K562 (cell line): ENCODE results near the gene VPS4A. TPM values are rescaled to one million over a fixed set of nuclear protein-coding genes. Genes with fewer than 3 reads are reported as not detected.
A peak's percentile ranks its signal among the peaks of the same experiment; 100 is the strongest.

Source experiments
- ATF2 ChIP-seq: sonication (generic); formaldehyde crosslinking; IDR thresholded peaks from 2 replicates; pipeline ENCODE4 v1.8.1; 2022; ENCODE audit warnings: missing genetic modification reagents
- CBX2 ChIP-seq: fragments of 200-600 bp; sonication (generic); IDR thresholded peaks from one replicate; pipeline ENCODE4 v1.6.1; 2012; ENCODE audit warnings: mild to moderate bottlenecking, low read length, inconsistent platforms; ENCODE audit not compliant: insufficient read depth, poor library complexity, severe bottlenecking
- CCNT2 ChIP-seq: IDR thresholded peaks from 2 replicates; pipeline ENCODE4 v1.6.1; 2011; ENCODE audit warnings: borderline replicate concordance, low read depth, mild to moderate bottlenecking, moderate library complexity, mixed read lengths, low read length; ENCODE audit not compliant: insufficient read length; ENCODE audit errors: extremely low read depth
- DIDO1 ChIP-seq: fragments of 450-650 bp; IDR thresholded peaks from 2 replicates; pipeline ENCODE4 v1.6.1; 2016; ENCODE audit warnings: low read depth, missing biosample characterization, missing genetic modification characterization
- ELF4 ChIP-seq: fragments of 450-650 bp; formaldehyde crosslinking; IDR thresholded peaks from 2 replicates; pipeline ENCODE4 v1.4.0; 2022; ENCODE audit warnings: missing genetic modification characterization
- HCFC1 ChIP-seq: IDR thresholded peaks from 2 replicates; pipeline ENCODE4 v1.6.1; 2012; ENCODE audit warnings: low read depth, low read length, improper control_type of control experiment
- HSF4 ChIP-seq: fragments of 250-450 bp; sonication (Bioruptor Pico); IDR thresholded peaks from 2 replicates; pipeline ENCODE4 v2.1.2; 2022; ENCODE audit warnings: mild to moderate bottlenecking, moderate library complexity, borderline replicate concordance
- JUND ChIP-seq, 2 experiments: IDR thresholded peaks; 2 replicates in 1 of 2; 3 replicates in 1 of 2; pipeline ENCODE4 v1.6.1; 2011; ENCODE audit warnings: borderline replicate concordance in 2 of 2, low read depth in 2 of 2, low read length in 2 of 2, improper control_type of control experiment in 1 of 2, missing biosample characterization in 1 of 2, missing genetic modification characterization in 1 of 2, missing genetic modification reagents in 1 of 2
- KDM5B ChIP-seq: fragments of 200-600 bp; sonication (generic); IDR thresholded peaks from 2 replicates; pipeline ENCODE4 v1.6.1; 2012; ENCODE audit warnings: low read depth, mild to moderate bottlenecking, moderate library complexity, low read length, control low read depth, inconsistent platforms; ENCODE audit not compliant: insufficient replicate concordance
- MAFK ChIP-seq: IDR thresholded peaks from 2 replicates; pipeline ENCODE4 v1.6.1; 2011; ENCODE audit warnings: low read length, improper control_type of control experiment
- MTA2 ChIP-seq: fragments of 450-650 bp; IDR thresholded peaks from 2 replicates; pipeline ENCODE4 v1.6.1; 2016; ENCODE audit warnings: low read depth
- NBN ChIP-seq: fragments of 450-650 bp; IDR thresholded peaks from 2 replicates; pipeline ENCODE4 v1.6.1; 2016; ENCODE audit warnings: low read depth, mild to moderate bottlenecking
- PTBP1 ChIP-seq: fragments of 200-400 bp; formaldehyde crosslinking; IDR thresholded peaks from 2 replicates; pipeline ENCODE4 v1.6.1; 2017; ENCODE audit warnings: low read depth, low read length
- SRSF3 ChIP-seq: fragments of 200-400 bp; formaldehyde crosslinking; IDR thresholded peaks from 2 replicates; pipeline ENCODE4 v1.6.1; 2016; ENCODE audit warnings: mild to moderate bottlenecking, low read length, moderate library complexity; ENCODE audit not compliant: insufficient read depth
- ZNF3 ChIP-seq: fragments of 250-450 bp; sonication (Bioruptor Pico); IDR thresholded peaks from 2 replicates; pipeline ENCODE4 v1.5.0; 2021; ENCODE audit warnings: mild to moderate bottlenecking, moderate library complexity
- ZNF584 ChIP-seq: fragments of 200-800 bp; sonication (Bioruptor generic); IDR thresholded peaks from 2 replicates; pipeline ENCODE4 v1.6.1; 2016; ENCODE audit warnings: low read depth, mild to moderate bottlenecking, missing genetic modification characterization, missing compliant biosample characterization
- ZNF77 ChIP-seq: fragments of 250-450 bp; sonication (Bioruptor Pico); IDR thresholded peaks from 2 replicates; pipeline ENCODE4 v1.5.0; 2020
- polyA plus RNA-seq, 8 experiments: library from polyadenylated mRNA; depleted of rRNA in 4 of 8; stranded (reverse) in 5 of 8; unstranded in 3 of 8; fragments of >200 nt; fragmentation: Nextera tagmentation in 2 of 8; fragmentation: Illumina TruSeq in 1 of 8; extraction: Ambion mirVana in 2 of 8; extraction: Trizol in 1 of 8; gene quantifications; 2 replicates each; pipeline versions ENCODE4 v1.2.1 to v1.2.3, GENCODE V29; 2011 to 2014; ENCODE audit warnings: inconsistent platforms in 1 of 8, missing spikeins in 1 of 8
- total RNA-seq, 7 experiments: library from RNA; depleted of rRNA in 6 of 7; stranded (reverse); fragments of >200 nt in 6 of 7; fragmentation: Illumina TruSeq in 2 of 7; extraction: Trizol in 2 of 7; gene quantifications; 2 replicates each; pipeline versions ENCODE4 v1.2.1 to v1.2.3, GENCODE V29; 2011 to 2021; ENCODE audit warnings: low replicate concordance in 1 of 7
- TF ChIP-seq, protein P1 (sequence below): fragments of 250-450 bp; sonication (Bioruptor Pico); IDR thresholded peaks from 2 replicates; pipeline ENCODE4 v1.5.0; 2021; ENCODE audit warnings: mild to moderate bottlenecking, moderate library complexity
- TF ChIP-seq, protein P2 (sequence below): sonication (generic); formaldehyde crosslinking; IDR thresholded peaks from 2 replicates; pipeline ENCODE4 v1.8.0; 2022; ENCODE audit warnings: mild to moderate bottlenecking, missing genetic modification reagents
- TF ChIP-seq, protein P3 (sequence below): sonication (generic); formaldehyde crosslinking; IDR thresholded peaks from 2 replicates; pipeline ENCODE4 v1.8.1; 2023; ENCODE audit warnings: mild to moderate bottlenecking, missing genetic modification reagents

The VPS4A gene
- total and polyA plus RNA-seq, 9 of the 15 experiments (the other 6 are each of a cell fraction or from before 2014, with no cell fraction given): 7.6 to 45.4 (median 29.9) TPM

GRCh38 chr16:69339289-69340094 is 28.3 kb downstream of the VPS4A start, which contains the start of the genes COG8 and NIP7 (continued):
- TF ChIP-seq, protein P1, sequence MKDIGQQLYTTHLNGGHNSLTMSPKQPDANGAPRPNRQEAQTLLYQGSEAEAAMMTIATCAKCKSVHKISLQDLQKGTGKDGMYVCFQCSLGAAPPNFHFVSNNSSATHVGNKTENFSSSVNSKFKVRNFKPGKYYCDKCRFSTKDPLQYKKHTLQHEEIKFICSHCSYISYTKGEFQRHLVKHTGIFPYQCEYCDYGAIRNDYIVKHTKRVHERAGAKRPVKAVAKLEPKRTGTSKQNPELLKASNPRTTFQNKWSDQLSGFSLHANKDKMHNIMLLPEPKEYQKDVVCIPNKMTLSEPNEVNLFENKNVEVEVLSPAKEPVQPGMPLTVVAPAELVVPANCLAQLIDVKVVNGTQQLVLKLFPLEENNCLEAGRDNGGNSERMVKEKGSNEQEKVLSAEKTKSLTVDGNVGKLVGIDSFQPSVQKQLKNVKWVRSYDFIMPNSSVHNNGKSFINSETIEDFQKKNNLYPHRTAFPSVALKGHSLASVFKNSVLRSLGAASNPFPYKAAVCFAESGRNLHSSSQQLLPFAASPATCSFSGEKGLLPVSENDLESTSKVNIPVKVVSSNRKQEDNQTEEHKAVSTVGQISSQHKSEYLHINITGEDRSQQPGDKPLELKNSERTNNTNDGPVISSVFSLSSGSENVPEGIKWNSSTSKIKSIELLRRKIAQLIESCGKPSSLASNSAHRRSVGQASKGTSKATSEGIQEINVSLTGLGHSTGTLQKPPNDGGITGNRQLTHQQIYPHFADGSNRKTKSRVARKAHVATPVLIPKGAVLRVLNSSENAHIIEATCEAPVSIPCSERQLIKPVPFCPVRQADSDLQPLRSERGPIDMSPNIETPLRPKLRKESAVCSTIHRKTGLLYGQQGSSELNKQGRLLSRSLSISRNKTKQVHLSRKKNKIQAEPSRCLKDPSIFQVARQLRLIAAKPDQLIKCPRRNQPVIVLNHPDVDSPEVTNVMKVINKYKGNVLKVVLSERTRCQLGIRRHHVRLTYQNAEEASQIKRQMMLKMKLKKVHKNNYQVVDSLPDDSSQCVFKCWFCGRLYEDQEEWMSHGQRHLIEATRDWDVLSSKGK (CRISPR knock-in tag): no peak
- TF ChIP-seq PTBP1: no peak
- no peak for TF ChIP-seq CBX2
- TF ChIP-seq ZNF77 (CRISPR knock-in tag): no peak
- peak; percentile 79 for TF ChIP-seq JUND (IDR thresholded peaks at IDR 0.05; ENCODE audit: borderline replicate concordance, low read depth, low read length)
- no peak for TF ChIP-seq JUND (tag; IDR thresholded peaks at IDR 0.05; ENCODE audit: borderline replicate concordance, low read depth, low read length)
- no peak for TF ChIP-seq SRSF3
- TF ChIP-seq ZNF584: no peak
- no peak for TF ChIP-seq HSF4
- TF ChIP-seq ELF4 (CRISPR knock-in tag): 0 out of 2 replicates have a peak, but pooled peaks have one; percentile 56
- TF ChIP-seq KDM5B: peak; percentile 89
- TF ChIP-seq ZNF3 (CRISPR knock-in tag): no peak
- TF ChIP-seq CCNT2: peak; percentile 21
- TF ChIP-seq HCFC1: peak; percentile 89
- TF ChIP-seq, protein P2, sequence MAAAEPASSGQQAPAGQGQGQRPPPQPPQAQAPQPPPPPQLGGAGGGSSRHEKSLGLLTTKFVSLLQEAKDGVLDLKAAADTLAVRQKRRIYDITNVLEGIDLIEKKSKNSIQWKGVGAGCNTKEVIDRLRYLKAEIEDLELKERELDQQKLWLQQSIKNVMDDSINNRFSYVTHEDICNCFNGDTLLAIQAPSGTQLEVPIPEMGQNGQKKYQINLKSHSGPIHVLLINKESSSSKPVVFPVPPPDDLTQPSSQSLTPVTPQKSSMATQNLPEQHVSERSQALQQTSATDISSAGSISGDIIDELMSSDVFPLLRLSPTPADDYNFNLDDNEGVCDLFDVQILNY: no peak; the same call in 1 of the 2 replicates
- TF ChIP-seq DIDO1 (tag): peak; percentile 66
- no peak for TF ChIP-seq ATF2 (CRISPR knock-in tag)
- TF ChIP-seq MAFK: 0 out of 2 replicates have a peak, but pooled peaks have one; percentile 3
- TF ChIP-seq, protein P3, sequence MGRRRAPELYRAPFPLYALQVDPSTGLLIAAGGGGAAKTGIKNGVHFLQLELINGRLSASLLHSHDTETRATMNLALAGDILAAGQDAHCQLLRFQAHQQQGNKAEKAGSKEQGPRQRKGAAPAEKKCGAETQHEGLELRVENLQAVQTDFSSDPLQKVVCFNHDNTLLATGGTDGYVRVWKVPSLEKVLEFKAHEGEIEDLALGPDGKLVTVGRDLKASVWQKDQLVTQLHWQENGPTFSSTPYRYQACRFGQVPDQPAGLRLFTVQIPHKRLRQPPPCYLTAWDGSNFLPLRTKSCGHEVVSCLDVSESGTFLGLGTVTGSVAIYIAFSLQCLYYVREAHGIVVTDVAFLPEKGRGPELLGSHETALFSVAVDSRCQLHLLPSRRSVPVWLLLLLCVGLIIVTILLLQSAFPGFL (CRISPR knock-in tag): peak; percentile 92; the same call in 1 of the 2 replicates
- TF ChIP-seq NBN: peak; percentile 58; the same call in 1 of the 2 replicates
- no peak for TF ChIP-seq MTA2
